Activated T-helper 17 cell treated with anti-CD3 and anti-CD28 coated beads, Interleukin-2, amount 50 U/mL, for 72 hours (primary cell): Measurements from ENCODE around the gene GPX6. TPM values are rescaled to one million over a fixed set of nuclear protein-coding genes. Genes with fewer than 3 reads are reported as not detected.
A peak's percentile ranks its signal among the peaks of the same experiment; 100 is the strongest.
"Not testable (repeated sequence)": the region's sequence is repeated elsewhere in the genome, so short reads cannot be mapped to it uniquely, and the experiment has no call there.

Experiments used
- ATAC-seq: fragments of 150-1000 bp; cut with Tn5 transposase; replicated peaks from 2 replicates; pipeline ENCODE4 v1.10.0; 2021; ENCODE audit warnings: mild to moderate bottlenecking, moderate library complexity
- H3K27ac Mint-ChIP-seq: one replicate; pipeline ENCODE4 v1.8.0; 2022; ENCODE audit warnings: mixed read lengths
- H3K27me3 Mint-ChIP-seq: one replicate; pipeline ENCODE4 v1.8.0; 2022; ENCODE audit warnings: mixed read lengths
- H3K36me3 Mint-ChIP-seq: one replicate; pipeline ENCODE4 v1.8.0; 2022; ENCODE audit warnings: low read depth, mild to moderate bottlenecking, mixed read lengths
- H3K4me1 Mint-ChIP-seq: one replicate; pipeline ENCODE4 v1.8.0; 2022; ENCODE audit warnings: mixed read lengths
- H3K4me3 Mint-ChIP-seq: one replicate; pipeline ENCODE4 v1.8.0; 2022; ENCODE audit warnings: mild to moderate bottlenecking, mixed read lengths
- H3K9me3 Mint-ChIP-seq: one replicate; pipeline ENCODE4 v1.8.0; 2022; ENCODE audit warnings: mixed read lengths
- total RNA-seq, 2 donors: library from RNA; stranded (reverse); gene quantifications; one replicate each; pipeline ENCODE4 v1.2.3, GENCODE V29; 2022

GPX6 gene
- total RNA-seq, 2 donors from 2014 or later = not detected

DNA sequence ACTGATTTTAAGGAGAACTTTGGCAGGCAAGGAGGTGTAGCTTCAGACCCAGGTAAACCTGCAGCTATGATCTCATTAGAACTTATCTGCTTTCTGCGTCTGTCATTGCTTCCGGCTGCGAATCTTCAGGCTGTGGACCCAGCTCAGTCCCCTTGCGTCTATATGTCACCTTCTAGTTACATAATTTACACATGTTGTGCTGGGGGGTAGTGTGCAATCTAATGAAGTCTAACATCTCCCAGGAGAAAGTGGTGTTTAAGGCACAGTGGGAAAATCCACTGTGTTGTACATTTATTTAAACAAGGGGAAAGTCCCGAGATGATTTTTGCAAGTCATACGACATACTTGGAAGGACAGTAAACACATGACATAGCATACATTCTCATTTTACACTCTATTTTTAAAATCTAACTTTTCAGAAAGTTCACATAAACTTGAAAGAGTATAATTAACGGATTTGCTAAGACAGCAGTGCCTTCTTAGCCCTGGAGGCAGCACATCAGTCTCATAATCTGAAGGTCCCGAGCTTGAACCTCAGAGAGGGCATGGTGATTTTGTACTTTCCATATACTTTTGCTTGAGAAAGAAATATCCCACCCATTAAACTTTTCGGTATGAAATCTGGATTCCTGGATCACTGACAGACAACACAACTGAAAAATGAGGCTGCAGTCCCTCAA, 35.2 kb downstream of the GPX6 start:
- H3K27me3 Mint-ChIP-seq = peaks cover 49% of the 10 kb centered on the region
- no peaks in the 10 kb centered on the region for H3K4me1 Mint-ChIP-seq
- no peaks in the 10 kb centered on the region for H3K36me3 Mint-ChIP-seq
- ATAC-seq = no peak
- no peak overlapping the region for H3K27ac Mint-ChIP-seq
- H3K9me3 Mint-ChIP-seq = no peaks in the 10 kb centered on the region
- H3K4me3 Mint-ChIP-seq = no peak overlapping the region

DNA sequence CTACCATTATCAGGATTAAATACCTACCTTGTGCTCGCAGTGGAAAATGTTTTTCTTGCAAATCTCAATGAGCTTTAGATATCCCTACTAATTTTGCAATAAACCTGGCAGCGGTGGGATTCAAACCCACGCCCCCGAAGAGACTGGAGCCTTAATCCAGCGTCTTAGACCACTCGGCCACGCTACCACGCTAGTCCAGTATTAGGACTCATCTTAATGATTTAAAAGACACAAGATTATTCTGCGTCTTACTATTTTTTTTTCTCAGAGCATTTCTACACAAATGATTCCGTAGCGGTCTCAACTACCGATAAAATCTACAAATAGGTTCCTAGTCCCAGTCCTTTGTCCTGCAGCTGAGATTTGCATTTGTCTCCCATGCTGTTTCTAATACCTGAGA, 37.1 kb downstream of the GPX6 start:
- Mint-ChIP-seq H3K4me1 (no peaks in the 10 kb centered on the region), H3K36me3 (no peaks in the 10 kb centered on the region), H3K9me3 (no peaks in the 10 kb centered on the region), H3K27ac (no peak overlapping the region), H3K27me3 (peaks cover 59% of the 10 kb centered on the region), H3K4me3 (no peak overlapping the region)
- no peak for ATAC-seq

DNA sequence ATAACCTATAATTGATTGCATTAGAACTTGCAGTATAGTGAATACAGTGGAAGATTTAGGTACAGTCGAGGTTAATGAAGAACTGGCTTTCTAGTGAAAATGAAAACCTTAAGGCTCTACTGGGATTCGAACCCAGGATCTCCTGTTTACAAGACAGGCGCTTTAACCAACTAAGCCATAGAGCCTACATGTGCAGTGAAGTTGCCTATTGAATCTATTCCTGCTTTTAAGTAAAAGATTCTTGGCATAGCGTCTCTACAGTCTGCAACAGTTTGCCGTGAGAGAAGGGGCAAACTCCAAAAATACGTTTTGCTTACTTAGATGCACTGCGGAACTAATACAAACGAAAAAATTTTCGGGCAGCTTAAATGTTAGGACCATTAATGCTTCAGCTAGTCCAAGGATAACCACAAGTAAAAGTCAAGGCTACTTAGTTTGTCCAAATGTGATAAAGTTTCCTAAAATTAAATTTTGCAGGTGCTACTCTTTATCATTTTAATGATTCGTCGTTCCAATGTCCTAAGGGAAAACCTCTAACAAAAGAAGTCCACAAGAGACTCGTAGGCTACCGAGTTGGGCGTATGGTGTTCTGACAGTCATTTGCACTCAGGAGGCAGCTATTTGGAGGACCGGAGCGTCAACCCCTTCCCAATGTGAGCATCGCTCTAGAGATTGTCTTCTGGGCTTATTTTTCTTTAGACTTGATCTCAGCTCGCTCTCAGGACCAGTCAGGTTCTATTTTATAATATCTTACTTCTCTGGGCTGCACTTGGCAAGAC, 41.0 kb downstream of the GPX6 start:
- no peak overlapping the region for H3K27ac Mint-ChIP-seq
- peaks cover 54% of the 10 kb centered on the region for H3K27me3 Mint-ChIP-seq
- ATAC-seq = peak; percentile 60
- H3K4me3 Mint-ChIP-seq = peak overlapping the region; percentile 24
- H3K9me3 Mint-ChIP-seq = peaks cover 3% of the 10 kb centered on the region
- H3K4me1 Mint-ChIP-seq = no peaks in the 10 kb centered on the region
- H3K36me3 Mint-ChIP-seq = no peaks in the 10 kb centered on the region

DNA sequence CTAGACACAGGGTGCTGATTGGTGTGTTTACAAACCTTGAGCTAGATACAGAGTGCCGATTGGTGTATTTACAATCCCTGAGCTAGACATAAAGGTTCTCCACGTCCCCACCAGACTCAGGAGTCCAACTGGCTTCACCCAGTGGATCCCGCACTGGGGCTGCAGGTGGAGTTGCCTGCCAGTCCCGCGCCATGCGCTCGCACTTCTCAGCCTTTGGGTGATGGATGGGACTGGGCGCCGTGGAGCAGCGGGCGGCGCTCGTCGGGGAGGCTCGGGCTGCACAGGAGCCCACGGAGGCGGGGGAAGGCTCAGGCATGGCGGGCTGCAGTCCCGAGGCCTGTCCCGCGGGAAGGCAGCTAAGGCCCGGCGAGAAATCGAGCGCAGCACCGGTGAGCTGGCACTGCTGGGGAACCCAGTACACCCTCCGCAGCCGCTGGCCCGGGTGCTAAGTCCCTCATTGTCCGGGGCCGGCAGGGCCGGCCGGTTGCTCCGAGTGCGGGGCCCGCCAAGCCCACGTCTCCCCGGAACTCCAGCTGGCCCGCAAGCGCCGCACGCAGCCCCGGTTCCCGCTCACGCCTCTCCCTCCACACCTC, 46.3 kb downstream of the GPX6 start:
- not testable (repeated sequence) for H3K27ac Mint-ChIP-seq, H3K4me1 Mint-ChIP-seq, H3K9me3 Mint-ChIP-seq, H3K4me3 Mint-ChIP-seq, ATAC-seq, H3K36me3 Mint-ChIP-seq
- H3K27me3 Mint-ChIP-seq = peaks cover 46% of the 10 kb centered on the region

DNA sequence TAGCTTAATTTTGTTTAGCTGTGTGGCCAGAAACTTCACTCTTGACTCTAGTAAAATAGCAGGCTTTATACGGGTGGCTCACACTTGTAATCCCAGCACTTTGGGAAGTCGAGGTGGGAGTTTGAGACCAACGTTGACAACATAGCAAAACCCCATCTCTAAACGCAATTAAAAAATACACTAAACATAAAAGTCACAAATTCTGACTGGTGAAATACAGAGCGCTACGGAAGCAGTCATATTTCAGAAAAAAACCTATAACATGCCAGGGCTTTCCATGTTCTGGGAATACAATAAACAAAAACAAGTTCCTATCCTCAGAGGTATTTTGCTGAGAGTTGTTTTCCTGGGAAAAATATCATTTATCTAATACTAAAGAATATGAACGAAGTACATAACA, 47.5 kb downstream of the GPX6 start:
- Mint-ChIP-seq H3K27ac (no peak overlapping the region), H3K4me1 (no peaks in the 10 kb centered on the region), H3K27me3 (peaks cover 47% of the 10 kb centered on the region), H3K9me3 (peaks cover 3% of the 10 kb centered on the region), H3K4me3 (no peak overlapping the region), H3K36me3 (no peaks in the 10 kb centered on the region)
- ATAC-seq = no peak

DNA sequence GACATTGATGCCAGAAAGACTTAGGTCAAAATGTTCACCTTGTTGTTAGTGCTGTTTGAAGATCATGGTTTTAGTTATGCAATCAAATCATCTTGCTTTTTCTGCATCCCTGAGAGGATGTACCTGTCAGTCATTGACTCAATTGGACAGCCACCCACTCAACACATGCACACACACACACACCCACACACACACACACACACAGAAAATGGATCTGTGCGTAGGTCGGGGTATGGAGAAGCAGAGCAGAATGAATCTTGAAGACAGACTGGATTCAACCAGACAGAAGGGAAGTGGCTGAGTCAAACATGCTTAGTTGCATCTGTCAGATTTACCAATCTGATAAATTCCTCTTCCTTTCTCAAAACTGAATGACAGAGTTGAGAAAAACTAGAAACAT, 53.2 kb downstream of the GPX6 start:
- Mint-ChIP-seq H3K4me3 (no peak overlapping the region), H3K27me3 (peaks cover 58% of the 10 kb centered on the region), H3K9me3 (no peaks in the 10 kb centered on the region), H3K36me3 (no peaks in the 10 kb centered on the region), H3K27ac (no peak overlapping the region), H3K4me1 (no peaks in the 10 kb centered on the region)
- no peak for ATAC-seq

DNA sequence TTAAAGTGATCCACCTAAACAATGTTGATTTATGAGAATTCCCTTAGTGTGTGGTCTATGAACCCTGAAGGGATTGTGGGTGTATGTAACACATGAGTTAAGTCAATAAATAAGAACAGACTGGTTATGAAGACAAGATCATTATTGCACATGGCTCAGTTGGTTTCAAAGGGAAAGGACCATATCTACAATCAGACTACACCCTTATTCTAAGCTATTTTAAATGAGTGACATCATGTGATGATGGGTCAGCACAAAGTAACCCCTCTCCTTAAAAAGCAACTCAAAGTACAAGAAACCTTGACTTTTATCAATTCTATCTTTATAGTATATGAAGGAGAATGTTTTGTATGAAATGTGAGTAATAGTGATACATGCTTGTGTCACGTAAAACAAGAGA, 57.0 kb downstream of the GPX6 start:
- H3K4me1 Mint-ChIP-seq = no peaks in the 10 kb centered on the region
- no peak for ATAC-seq
- no peak overlapping the region for H3K27ac Mint-ChIP-seq
- H3K27me3 Mint-ChIP-seq = peaks cover 58% of the 10 kb centered on the region
- H3K4me3 Mint-ChIP-seq = no peak overlapping the region
- H3K36me3 Mint-ChIP-seq = no peaks in the 10 kb centered on the region
- no peaks in the 10 kb centered on the region for H3K9me3 Mint-ChIP-seq

Other genes starting within 250 kb of the GPX6 start
- gene ZSCAN26, start 248.7 kb downstream of the GPX6 start, total RNA-seq = 1 to 10 TPM; 3.3 to 4.3 TPM
- gene PGBD1, start 234.2 kb downstream of the GPX6 start, total RNA-seq = under 1 TPM; 0.64 to 0.76 TPM
- gene ZSCAN31, start 179.6 kb downstream of the GPX6 start, total RNA-seq = 1 to 10 TPM in 1 of 2 donors, under 1 TPM in 1; 0.63 to 1.0 TPM
- 1 to 10 TPM; 1.5 to 2.6 TPM for gene ZKSCAN3, start 165.8 kb downstream of the GPX6 start, total RNA-seq
- 1 to 10 TPM; 2.9 to 4.3 TPM for gene ZSCAN12, start 116.0 kb downstream of the GPX6 start, total RNA-seq
- gene ZSCAN23, start 72.3 kb downstream of the GPX6 start, total RNA-seq = under 1 TPM; 0.24 to 0.52 TPM
- gene GPX5, start 10.1 kb upstream of the GPX6 start, total RNA-seq = not detected